ENCODE results near the gene TMEM131L. TPM values are rescaled to one million over a fixed set of nuclear protein-coding genes. Genes with fewer than 3 reads are reported as not detected.

Gene TMEM131L
- total and polyA plus RNA-seq, 4 donors: 4.9 to 41.3 (median 12.9) TPM

- no peak for DNase-seq (ENCODE audit: low spot score)
Observed at GRCh38 chr4:153661215-153661822, 195.2 kb downstream of the TMEM131L start.

More at GRCh38 chr4:153661215-153661822, 195.2 kb downstream of the TMEM131L start:
- H3K4me3 ChIP-seq (ENCODE audit: low read depth in 1 of 3, low read length in 3 of 3): no peak overlapping the region
- no peak overlapping the region for H3K9ac ChIP-seq (ENCODE audit: low read depth in 1 of 2, low read length in 2 of 2)
- 44% methylated on average over 6 of the region's 6 CpGs for WGBS
- peaks cover 0 to 8% (median 3%) of the 10 kb centered on the region in 4 donors for H3K4me1 ChIP-seq (ENCODE audit: control insufficient read depth in 4 of 4, insufficient read depth in 4 of 4, low read length in 3 of 4)
- no peaks in the 10 kb centered on the region for H3K27me3 ChIP-seq (ENCODE audit: control insufficient read depth in 4 of 4, insufficient read depth in 4 of 4, low read length in 3 of 4)
- peak; percentile 62 for TF ChIP-seq ATF3 (IDR thresholded peaks at IDR 0.05)
- TF ChIP-seq MAX (IDR thresholded peaks at IDR 0.05): peak; percentile 85
- peak; percentile 49 for TF ChIP-seq YY1 (IDR thresholded peaks at IDR 0.05)
- TF ChIP-seq CTCF (IDR thresholded peaks at IDR 0.05; ENCODE audit: low read depth, low read length, missing input control): no peak
- peak; percentile 26 to 38 for TF ChIP-seq GABPA (IDR thresholded peaks at IDR 0.05 in 1 of 2, conservative IDR thresholded peaks at IDR 0.05 in 1 of 2)
- peak; percentile 10 for TF ChIP-seq NR2F2 (IDR thresholded peaks at IDR 0.05)
- TF ChIP-seq TAF1 (conservative IDR thresholded peaks at IDR 0.05): no peak
- peak; percentile 46 for TF ChIP-seq ZBTB33 (IDR thresholded peaks at IDR 0.05)
- peak; percentile 52 to 82 for TF ChIP-seq RXRA (IDR thresholded peaks at IDR 0.05)
- TF ChIP-seq FOXA1 (IDR thresholded peaks at IDR 0.05): no peak
- peak; percentile 30 to 41 for TF ChIP-seq RAD21 (IDR thresholded peaks at IDR 0.05)
- TF ChIP-seq HNF4A (conservative IDR thresholded peaks at IDR 0.05): peak; percentile 72 to 84
- peak; percentile 61 to 77 for TF ChIP-seq JUND (IDR thresholded peaks at IDR 0.05)
- no peak for TF ChIP-seq HNF4G (IDR thresholded peaks at IDR 0.05)
- peak in 1 of 2 donors; percentile 33 for TF ChIP-seq EGR1 (IDR thresholded peaks at IDR 0.05; ENCODE audit: low read depth in 2 of 2)
- peak; percentile 49 for TF ChIP-seq SP1 (IDR thresholded peaks at IDR 0.05)
- TF ChIP-seq FOXA2 (IDR thresholded peaks at IDR 0.05): peak; percentile 45
- peak; percentile 23 for TF ChIP-seq REST (IDR thresholded peaks at IDR 0.05)
- no peaks in the 10 kb centered on the region for H3K9me3 ChIP-seq (ENCODE audit: control insufficient read depth in 4 of 4, low read length in 3 of 4)
- peak overlapping the region in 1 of 2 donors; percentile 20 for H3K27ac ChIP-seq (ENCODE audit: low read depth in 1 of 2, low read length in 2 of 2)
- H3K36me3 ChIP-seq (ENCODE audit: control insufficient read depth in 4 of 4, insufficient read depth in 3 of 4, low read depth in 1 of 4, low read length in 3 of 4): no peaks in the 10 kb centered on the region
